Spinal cord (tissue), 10 donors: Measurements from ENCODE around the gene MAJIN. TPM values are rescaled to one million over a fixed set of nuclear protein-coding genes. Genes with fewer than 3 reads are reported as not detected.

Experiments
- DNase-seq, 6 donors: peaks; one replicate each; pipeline versions ENCODE4 v3.0.0 to v3.0.0-alpha.2; 2013 to 2015; ENCODE audit warnings: low spot score in 6 of 6, low read depth in 4 of 6
- H3K27ac ChIP-seq: one replicate; pipeline ENCODE4 v1.5.1; 2013; ENCODE audit warnings: low read depth, low read length, control low read depth
- H3K27me3 ChIP-seq: one replicate; pipeline ENCODE4 v1.6.1; 2013; ENCODE audit warnings: low read length; ENCODE audit not compliant: control insufficient read depth, insufficient read depth
- H3K36me3 ChIP-seq: one replicate; pipeline ENCODE4 v1.6.1; 2013; ENCODE audit warnings: low read length; ENCODE audit not compliant: control insufficient read depth, insufficient read depth
- H3K4me1 ChIP-seq: one replicate; pipeline ENCODE4 v1.6.1; 2013; ENCODE audit warnings: low read length; ENCODE audit not compliant: control insufficient read depth, insufficient read depth
- H3K4me3 ChIP-seq: one replicate; pipeline ENCODE4 v1.5.1; 2013; ENCODE audit warnings: low read depth, low read length, control low read depth
- H3K9me3 ChIP-seq: one replicate; pipeline ENCODE4 v1.6.1; 2013; ENCODE audit warnings: low read length; ENCODE audit not compliant: control insufficient read depth, insufficient read depth
- WGBS: methylation state at CpG from one replicate; pipeline ENCODE4 v1.1.5; 2013; ENCODE audit warnings: missing lambda C conversion rate; ENCODE audit not compliant: insufficient coverage; 5-methylcytosine and 5-hydroxymethylcytosine counted together
- polyA plus RNA-seq, 2 donors: library from polyadenylated mRNA; unstranded; fragments of 120-200 nt; gene quantifications; one replicate each; pipeline ENCODE4 v1.2.1, GENCODE V29; 2013; ENCODE audit not compliant: insufficient read length in 2 of 2
- total RNA-seq, 2 donors: library from RNA; depleted of rRNA in 1 of 2; stranded (reverse); fragments of 120-200 nt in 1 of 2; fragments of >200 nt in 1 of 2; gene quantifications; one replicate each; pipeline versions ENCODE4 v1.2.3 to v1.2.4, GENCODE V29; 2013 to 2014
- donor health status: healthy.

The MAJIN gene
- total and polyA plus RNA-seq, 4 donors = 0.42 to 0.50 TPM; not detected in 2

DNA sequence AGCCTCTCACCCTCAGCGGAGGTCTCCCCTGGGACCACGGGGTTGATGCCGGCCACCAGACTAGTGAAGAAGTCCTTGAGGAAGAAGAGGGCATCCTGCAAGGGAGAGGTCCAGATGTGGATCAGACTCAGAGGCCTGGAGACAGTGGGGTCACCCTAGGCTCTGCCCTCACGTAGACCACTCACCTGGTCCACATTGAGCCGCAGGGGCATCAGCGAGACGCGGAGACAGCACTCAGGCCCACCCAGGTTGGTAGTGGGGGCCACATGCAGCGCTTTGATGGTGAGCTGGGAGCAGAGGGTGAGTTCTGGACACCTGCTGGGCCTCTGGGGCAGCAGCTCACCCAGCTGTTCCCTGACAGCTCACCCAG, 73.8 kb downstream of the MAJIN start:
- H3K4me3 ChIP-seq = no peak overlapping the region
- no peaks in the 10 kb centered on the region for H3K4me1 ChIP-seq
- DNase-seq = no peak
- H3K27me3 ChIP-seq = no peaks in the 10 kb centered on the region
- peaks cover 98% of the 10 kb centered on the region for H3K36me3 ChIP-seq
- WGBS = 97% methylated on average over 7 of the region's 9 CpGs
- no peak overlapping the region for H3K27ac ChIP-seq
- H3K9me3 ChIP-seq = no peaks in the 10 kb centered on the region

DNA sequence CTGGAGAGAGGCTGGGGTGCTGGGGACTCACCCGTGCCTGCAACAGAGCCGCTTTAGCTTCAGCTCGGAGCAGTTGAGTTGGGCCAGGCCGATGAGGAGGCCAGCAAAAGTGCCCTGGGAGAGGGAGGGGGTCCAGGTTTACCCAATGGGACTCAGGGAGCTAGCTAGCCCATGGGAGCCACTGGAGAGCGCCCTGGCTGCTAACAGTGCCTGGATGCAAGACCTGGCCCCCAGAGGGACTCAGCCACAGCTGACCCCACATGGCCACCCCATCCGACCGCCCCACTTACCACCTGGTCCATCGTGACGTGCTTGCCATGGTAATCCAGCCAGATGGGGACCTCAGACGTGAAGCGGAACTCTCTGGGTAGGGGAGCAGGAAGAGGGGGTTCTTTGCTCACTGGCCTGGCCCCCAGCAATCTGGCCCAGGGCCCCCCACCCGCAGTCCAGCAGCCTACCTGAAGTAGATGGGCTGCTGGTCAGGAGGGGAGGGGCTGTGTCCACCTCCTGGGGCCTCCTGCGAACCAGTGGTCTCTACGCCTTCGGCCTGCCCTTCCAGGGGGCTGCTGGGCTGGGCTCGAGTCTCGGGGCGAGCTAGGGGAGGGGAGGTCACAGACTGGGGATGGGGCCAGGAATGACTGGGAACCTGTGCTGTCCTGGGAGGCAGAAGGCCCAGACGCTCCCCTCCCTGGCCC, 74.4 kb downstream of the MAJIN start:
- Histone ChIP-seq H3K4me3 (no peak overlapping the region), H3K27me3 (no peaks in the 10 kb centered on the region), H3K27ac (no peak overlapping the region), H3K36me3 (peaks cover 93% of the 10 kb centered on the region), H3K4me1 (no peaks in the 10 kb centered on the region), H3K9me3 (no peaks in the 10 kb centered on the region)
- DNase-seq = no peak
- WGBS = 97% methylated on average over 12 of the region's 19 CpGs

DNA sequence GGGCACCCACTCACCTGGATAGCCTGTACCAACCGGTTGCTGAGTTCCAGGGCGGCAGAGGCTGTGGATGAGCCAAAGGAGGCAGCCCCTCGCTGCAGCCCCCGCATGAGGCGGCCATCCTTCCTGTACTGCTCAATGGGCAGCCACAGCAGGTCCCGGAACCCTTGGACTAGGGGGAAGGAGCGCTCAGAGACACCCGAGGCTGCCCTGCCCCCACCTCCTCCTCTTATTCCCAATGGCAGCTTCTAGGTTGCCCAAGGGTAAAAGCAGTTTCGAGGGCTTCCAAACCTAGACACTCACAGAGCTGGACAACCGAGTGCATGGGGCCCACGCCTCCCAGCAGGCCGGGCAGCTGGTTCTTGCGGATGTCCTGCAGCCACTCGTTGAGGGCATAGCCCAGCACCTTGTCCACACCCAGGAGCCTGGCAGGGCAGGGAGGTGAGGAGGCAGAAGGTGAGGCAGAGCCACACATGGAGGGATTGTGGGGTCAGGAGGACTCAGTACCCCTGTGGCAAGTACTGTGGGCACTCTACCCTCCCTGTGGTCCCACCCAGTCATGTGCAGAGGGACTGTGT, 75.4 kb downstream of the MAJIN start:
- Histone ChIP-seq H3K27ac (no peak overlapping the region), H3K36me3 (peaks cover 83% of the 10 kb centered on the region), H3K4me3 (no peak overlapping the region), H3K27me3 (no peaks in the 10 kb centered on the region), H3K4me1 (no peaks in the 10 kb centered on the region), H3K9me3 (no peaks in the 10 kb centered on the region)
- DNase-seq = no peak
- 96% methylated on average over 11 of the region's 14 CpGs for WGBS

DNA sequence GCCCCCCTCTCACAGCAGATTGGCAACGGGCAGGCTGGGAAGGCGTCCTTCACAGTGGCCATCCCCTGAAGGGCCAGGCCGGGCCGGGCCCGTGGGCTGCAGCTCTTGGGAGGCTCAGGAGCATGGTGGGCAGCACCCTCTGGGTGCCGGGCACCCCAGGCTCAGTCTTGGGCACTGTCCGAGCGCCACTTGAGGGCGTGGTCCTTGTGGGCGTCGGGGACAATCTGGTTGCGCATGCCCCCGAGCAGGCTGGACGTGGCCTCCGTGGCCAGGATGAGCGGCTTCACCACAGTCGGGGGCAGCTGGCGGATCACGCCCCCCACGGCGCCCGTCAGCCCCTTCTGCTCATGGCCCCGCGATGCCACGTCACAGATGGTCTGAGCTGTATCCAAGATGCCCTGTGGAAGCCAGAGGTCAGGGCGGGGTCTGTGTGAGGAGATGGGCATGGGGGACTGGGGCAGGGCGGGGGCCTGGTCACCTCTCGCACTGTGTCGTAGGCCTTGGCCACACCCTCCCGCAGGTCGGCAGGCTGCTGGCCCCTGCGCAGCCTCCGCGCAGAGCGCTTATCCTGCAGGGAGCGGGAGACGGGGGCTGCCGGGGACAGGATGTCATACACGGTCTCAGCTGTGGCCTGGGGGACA, 77.0 kb downstream of the MAJIN start:
- WGBS = 92% methylated on average over 38 of the region's 39 CpGs
- H3K4me3 ChIP-seq = no peak overlapping the region
- H3K27ac ChIP-seq = no peak overlapping the region
- no peaks in the 10 kb centered on the region for H3K27me3 ChIP-seq
- H3K36me3 ChIP-seq = peaks cover 67% of the 10 kb centered on the region
- H3K9me3 ChIP-seq = no peaks in the 10 kb centered on the region
- DNase-seq = no peak
- no peaks in the 10 kb centered on the region for H3K4me1 ChIP-seq

DNA sequence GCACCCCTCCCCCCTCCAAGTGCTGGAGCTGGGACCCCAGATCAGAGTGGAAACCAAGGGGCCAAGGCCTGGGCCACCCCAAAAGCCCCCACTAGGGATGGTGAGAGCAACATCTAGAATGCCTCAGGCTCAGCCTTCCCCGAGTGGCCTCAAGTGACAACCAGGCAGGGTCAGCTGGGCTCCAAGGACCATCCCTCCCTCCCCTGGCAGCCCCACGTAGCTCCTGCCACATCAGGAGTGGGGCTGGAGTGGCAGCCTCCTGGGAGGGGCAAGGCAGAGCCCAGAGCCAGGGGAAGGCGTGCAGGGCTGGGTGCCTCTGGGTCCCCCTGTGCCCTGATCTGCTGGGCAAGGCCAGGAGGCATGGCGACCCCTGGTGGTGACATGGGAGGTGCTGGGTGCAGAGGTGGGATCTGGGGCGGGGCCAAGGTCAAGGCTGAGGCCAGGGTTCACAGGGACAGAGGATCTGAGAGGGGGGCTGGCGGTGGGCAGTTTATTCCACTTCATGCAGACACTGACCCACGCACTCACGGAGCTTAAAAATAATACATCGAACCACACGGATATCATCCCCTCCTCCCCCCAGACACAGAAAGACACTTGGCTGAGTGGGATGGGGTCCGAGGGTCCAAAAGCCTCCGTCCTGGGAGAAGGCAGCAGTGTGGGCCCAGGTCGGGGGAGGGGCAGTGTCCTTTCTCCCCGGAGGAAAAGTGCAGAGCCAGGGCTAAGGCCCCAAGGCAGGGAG, 77.7 kb downstream of the MAJIN start:
- peak in 2 of 6 donors; percentile 68 to 75 for DNase-seq
- Histone ChIP-seq H3K27ac (no peak overlapping the region), H3K9me3 (no peaks in the 10 kb centered on the region), H3K27me3 (no peaks in the 10 kb centered on the region), H3K36me3 (peaks cover 60% of the 10 kb centered on the region), H3K4me1 (no peaks in the 10 kb centered on the region), H3K4me3 (no peak overlapping the region)
- 24% methylated on average over 8 of the region's 14 CpGs for WGBS

DNA sequence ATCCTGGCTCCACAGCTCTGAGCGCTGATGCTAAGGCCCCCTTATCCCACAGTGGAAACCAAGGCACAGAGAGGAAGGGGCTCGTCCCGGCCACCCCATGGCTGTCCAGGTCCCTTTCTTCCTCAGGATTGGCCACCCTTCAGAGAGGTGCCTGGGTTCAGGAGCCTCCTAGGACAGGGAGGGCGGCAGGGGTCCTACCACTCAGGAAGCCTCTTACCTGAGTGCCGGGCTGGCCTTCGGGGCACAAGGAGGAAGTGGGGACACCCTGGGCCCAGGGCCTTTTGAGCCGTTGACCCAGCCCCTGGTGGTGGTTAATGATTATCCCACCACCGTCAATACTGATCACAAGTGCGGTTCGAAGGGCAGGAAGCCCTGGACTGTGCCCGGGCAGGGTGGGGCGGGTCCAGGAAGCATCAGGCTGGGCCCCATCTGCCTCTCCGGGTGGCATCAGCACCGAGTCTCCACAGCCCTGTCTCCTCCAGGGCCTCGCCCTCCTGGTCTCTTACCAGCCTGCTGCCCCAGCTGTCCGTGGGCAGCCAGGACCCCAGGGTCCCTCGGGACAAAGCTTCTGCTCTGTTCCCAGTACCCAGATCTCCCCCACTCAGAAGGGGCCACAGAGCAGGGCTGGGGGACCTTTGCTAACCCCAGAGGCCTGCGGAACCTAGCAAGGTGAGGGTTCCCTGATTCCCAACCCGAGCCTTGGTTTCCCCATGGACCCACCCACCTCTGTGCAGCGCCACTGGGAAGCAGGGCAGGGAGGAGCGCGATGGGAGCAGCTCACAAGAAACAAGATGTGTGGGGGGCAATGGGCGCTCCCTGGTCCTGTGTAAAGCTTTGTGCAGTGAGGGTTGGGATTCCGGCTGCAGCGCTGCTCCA, 78.5 kb downstream of the MAJIN start:
- no peak overlapping the region for H3K27ac ChIP-seq
- WGBS = 75% methylated on average over 21 of the region's 25 CpGs

DNA sequence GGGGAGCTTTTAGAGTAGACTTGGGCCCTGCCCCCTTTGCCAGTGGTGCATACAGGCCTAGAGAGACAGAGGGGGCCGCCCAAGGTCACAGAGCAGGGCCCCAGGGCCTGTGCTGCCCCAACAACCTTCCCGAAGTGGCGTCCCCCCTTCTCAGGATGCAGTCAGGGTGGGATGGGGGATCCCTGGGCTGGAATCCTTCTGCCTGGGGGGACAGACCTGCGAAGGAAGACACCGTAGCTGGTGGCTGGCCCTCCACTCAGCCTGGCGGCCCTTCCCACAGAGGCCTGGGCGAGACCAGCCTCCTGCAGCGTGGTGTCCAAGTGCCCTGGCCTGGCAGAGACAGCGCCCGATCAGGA, 79.1 kb downstream of the MAJIN start:
- 86% methylated on average over 9 of the region's 10 CpGs for WGBS
- Histone ChIP-seq H3K27ac (no peak overlapping the region), H3K4me3 (no peak overlapping the region), H3K9me3 (no peaks in the 10 kb centered on the region), H3K4me1 (peaks cover 6% of the 10 kb centered on the region), H3K36me3 (peaks cover 46% of the 10 kb centered on the region), H3K27me3 (no peaks in the 10 kb centered on the region)
- DNase-seq = no peak

More for the DNA sequence above, 78.5 kb downstream of the MAJIN start:
- H3K9me3 ChIP-seq = no peaks in the 10 kb centered on the region
- no peak overlapping the region for H3K4me3 ChIP-seq
- peaks cover 52% of the 10 kb centered on the region for H3K36me3 ChIP-seq
- no peak for DNase-seq
- peaks cover under 1% of the 10 kb centered on the region for H3K4me1 ChIP-seq
- no peaks in the 10 kb centered on the region for H3K27me3 ChIP-seq

DNA sequence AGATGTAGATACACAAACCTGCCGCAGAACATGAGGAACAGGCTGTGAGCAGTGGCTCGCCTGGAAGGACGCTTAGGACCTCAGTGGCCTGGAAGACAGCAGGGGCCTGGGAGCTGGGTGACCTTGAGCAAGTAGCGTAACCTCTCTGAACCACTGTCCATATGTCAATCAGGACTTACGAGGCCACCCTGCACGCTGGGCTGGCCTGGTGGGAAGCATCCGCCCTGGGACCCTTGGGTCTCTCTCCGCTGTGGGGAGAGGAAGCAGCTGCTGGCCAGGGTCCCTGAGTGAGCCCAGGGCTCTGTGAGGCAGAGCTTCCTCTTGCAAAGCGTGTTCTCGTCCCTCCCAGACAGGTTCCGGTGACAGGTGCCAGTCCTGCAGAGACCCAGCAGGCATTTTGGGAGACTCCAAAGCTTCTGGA, 79.5 kb downstream of the MAJIN start:
- H3K27me3 ChIP-seq = no peaks in the 10 kb centered on the region
- 81% methylated on average over 10 of the region's 11 CpGs for WGBS
- no peak overlapping the region for H3K27ac ChIP-seq
- H3K36me3 ChIP-seq = peaks cover 42% of the 10 kb centered on the region
- no peak overlapping the region for H3K4me3 ChIP-seq
- peaks cover 10% of the 10 kb centered on the region for H3K4me1 ChIP-seq
- no peaks in the 10 kb centered on the region for H3K9me3 ChIP-seq
- no peak for DNase-seq

DNA sequence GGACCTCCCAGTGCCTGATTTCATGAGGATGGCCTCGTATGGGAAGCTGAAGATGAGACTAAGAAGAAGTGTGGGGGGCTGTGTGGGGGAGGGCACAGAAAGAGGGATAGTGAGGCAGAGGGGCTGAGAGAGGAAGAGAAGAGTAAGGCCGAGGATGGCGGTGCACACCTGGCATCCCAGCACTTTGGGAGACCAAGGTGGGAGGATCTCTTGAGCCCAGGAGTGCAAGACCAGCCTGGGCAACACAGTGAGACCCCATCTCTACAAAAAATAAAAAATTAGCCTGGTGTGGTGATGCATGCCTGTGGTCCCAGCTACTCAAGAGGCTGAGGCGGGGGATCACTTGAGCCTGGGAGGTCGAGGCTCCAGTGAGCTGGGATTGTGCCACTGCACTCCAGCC, 80.0 kb downstream of the MAJIN start:
- H3K36me3 ChIP-seq = peaks cover 36% of the 10 kb centered on the region
- H3K27ac ChIP-seq = no peak overlapping the region
- peaks cover 12% of the 10 kb centered on the region for H3K4me1 ChIP-seq
- no peak overlapping the region for H3K4me3 ChIP-seq
- no peaks in the 10 kb centered on the region for H3K9me3 ChIP-seq
- DNase-seq = no peak
- no peaks in the 10 kb centered on the region for H3K27me3 ChIP-seq
- 81% methylated on average over 5 of the region's 5 CpGs for WGBS
